ENCODE data around the gene MGA.

MGA gene

DNA sequence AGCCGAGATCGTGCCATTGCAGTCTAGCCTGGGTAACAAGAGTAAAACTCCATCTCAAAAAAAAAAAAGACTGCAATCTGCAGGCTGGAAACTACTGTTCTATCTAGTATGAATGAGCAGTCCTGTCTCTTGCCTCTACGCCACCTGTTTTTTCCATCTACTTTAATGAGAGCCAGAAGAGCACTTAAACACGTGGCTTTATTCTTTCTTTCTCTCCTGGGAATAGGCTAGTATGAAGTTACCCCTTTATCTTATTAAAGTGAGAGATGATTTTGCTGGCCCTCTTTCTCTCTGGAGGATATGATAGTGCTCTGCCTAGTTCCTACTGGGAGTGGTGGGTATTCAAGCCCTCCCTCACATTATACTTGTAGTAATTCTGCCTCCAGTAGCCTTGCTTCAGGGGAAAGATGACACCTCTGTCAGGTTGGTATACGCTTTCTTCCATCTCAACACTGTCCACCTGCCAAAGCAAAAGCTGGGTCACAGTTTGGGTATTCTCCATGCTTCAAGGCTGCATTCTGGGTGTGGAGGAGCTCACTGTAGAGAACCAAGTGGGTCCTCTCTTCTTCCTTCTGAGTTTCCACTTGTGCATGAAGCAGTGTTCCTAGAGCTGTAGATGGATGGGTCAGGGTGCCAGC, 131.9 kb downstream of the MGA start:
- Histone ChIP-seq H3K4me1 (ENCODE audit: control insufficient read depth, insufficient read depth, low read length, poor library complexity, severe bottlenecking) (peaks cover 72% of the 10 kb centered on the region), H3K4me3 (ENCODE audit: extremely low read depth, insufficient read depth, low read length, poor library complexity, severe bottlenecking) (no peak overlapping the region), H3K27ac (ENCODE audit: low read depth, low read length, severe bottlenecking) (peak overlapping the region; percentile 95), H3K36me3 (ENCODE audit: control insufficient read depth, insufficient read depth, low read length) (peaks cover 4% of the 10 kb centered on the region), H3K9me3 (ENCODE audit: control insufficient read depth, low read length) (no peaks in the 10 kb centered on the region)
- WGBS, 2 experiments (ENCODE audit: insufficient coverage in 2 of 2) = 100% methylated on average over 2 of the region's 5 CpGs

DNA sequence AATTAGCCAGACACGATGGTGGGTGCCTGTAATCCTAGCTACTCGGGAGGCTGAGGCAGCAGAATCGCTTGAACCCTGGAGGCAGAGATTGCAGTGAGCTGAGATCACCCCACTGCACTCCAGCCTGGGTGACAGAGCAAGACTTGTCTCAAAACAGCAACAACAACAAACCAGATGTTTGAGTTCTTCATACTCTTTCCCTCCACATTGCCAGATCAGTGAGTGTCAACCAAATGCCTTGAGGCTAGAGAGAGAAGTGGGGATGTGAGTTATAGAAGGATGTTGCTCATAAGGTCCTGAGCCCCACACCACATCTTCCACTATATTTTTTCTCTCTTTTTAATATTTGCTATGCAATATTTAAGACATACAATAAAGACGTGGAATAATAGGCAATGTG, 133.9 kb downstream of the MGA start:
- 92 to 94% methylated on average over 3 to 4 of the region's 4 CpGs for WGBS, 2 experiments (ENCODE audit: insufficient coverage in 2 of 2)
- Histone ChIP-seq H3K9me3 (ENCODE audit: control insufficient read depth, low read length) (no peaks in the 10 kb centered on the region), H3K4me1 (ENCODE audit: control insufficient read depth, insufficient read depth, low read length, poor library complexity, severe bottlenecking) (peaks cover 72% of the 10 kb centered on the region), H3K36me3 (ENCODE audit: control insufficient read depth, insufficient read depth, low read length) (peaks cover 4% of the 10 kb centered on the region), H3K4me3 (ENCODE audit: extremely low read depth, insufficient read depth, low read length, poor library complexity, severe bottlenecking) (no peak overlapping the region), H3K27ac (ENCODE audit: low read depth, low read length, severe bottlenecking) (peak overlapping the region; percentile 29)

DNA sequence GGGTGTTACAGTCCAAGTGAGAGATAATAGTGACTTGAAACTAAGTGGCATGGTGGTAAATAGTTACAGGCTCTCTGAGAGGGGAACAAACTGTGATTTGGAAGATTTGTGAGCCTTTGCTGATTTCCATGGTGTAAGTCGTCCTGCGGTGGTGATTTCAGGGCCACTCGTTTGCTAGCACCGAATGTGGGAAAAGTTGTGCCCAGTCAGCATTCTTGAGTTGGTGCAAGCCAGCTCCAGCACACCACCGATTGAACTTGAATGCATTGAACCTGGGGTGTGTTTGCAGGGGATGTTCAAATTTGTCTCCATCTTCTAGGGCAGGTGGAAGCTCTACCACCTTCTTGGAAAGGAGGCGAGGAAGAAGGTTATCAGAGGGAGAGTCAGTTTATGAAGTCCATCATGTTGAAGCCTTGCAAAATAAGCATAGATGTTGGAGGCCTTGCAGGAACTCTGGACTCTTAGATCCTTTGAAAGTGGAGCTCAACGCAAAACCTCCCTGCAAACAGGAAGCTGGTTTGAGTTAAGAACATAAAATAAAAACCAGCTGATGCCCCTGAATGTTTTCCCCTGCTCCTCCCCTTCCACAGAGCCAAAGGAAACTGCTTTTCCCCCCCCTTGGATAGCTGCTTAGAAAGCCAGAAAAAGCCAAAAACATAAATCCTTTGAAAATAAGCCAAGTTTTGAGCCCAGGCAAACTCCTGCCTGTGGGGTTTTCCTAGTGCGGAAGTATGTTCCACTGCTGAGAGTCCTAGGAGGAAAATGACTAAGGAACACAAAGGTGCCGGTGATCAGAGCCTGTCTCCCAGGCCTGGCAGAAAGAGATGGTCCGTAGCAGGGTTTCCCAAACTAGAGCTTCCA, 136.0 kb downstream of the MGA start:
- peak overlapping the region; percentile 53 for H3K27ac ChIP-seq (ENCODE audit: low read depth, low read length, severe bottlenecking)
- 93 to 95% methylated on average over 8 to 10 of the region's 10 CpGs for WGBS, 2 experiments (ENCODE audit: insufficient coverage in 2 of 2)
- no peak overlapping the region for H3K4me3 ChIP-seq (ENCODE audit: extremely low read depth, insufficient read depth, low read length, poor library complexity, severe bottlenecking)
- peaks cover 54% of the 10 kb centered on the region for H3K4me1 ChIP-seq (ENCODE audit: control insufficient read depth, insufficient read depth, low read length, poor library complexity, severe bottlenecking)
- no peaks in the 10 kb centered on the region for H3K9me3 ChIP-seq (ENCODE audit: control insufficient read depth, low read length)
- peaks cover 11% of the 10 kb centered on the region for H3K36me3 ChIP-seq (ENCODE audit: control insufficient read depth, insufficient read depth, low read length)

DNA sequence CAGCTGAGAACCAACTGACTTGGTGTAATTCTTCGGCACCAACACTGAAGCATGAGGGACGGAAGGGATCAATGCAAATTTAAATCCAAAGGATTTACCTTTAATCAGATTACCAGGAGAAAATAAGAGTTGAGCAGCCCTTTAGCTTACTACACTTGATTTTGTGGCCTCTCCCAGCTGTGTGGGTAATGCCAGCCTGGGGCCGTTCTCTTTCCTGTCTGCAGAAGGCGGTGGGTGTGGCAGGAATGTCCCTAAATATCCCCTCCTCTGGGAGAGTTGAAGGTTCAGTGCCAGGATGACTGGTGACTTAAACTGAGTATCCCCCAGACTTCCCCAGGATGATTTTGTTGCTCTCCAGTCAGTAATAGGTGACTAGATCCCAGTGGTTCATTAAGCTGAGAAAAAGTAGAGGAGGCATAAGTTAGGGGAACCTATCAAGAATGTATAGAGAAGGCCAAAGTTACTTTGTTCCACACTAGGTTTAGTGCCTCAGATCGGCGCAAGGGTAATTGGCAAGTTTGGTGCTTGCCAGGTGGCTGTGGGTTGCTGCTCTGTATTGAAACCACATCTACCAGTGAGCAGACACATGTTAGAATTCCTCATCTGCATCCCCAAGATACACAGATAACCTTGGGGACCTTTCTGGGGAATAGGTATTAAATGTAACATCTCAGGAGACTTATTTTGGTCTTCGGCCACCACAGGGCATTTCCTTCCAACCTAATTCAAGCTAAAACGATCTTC, 137.2 kb downstream of the MGA start:
- Histone ChIP-seq H3K9me3 (ENCODE audit: control insufficient read depth, low read length) (no peaks in the 10 kb centered on the region), H3K27ac (ENCODE audit: low read depth, low read length, severe bottlenecking) (no peak overlapping the region), H3K36me3 (ENCODE audit: control insufficient read depth, insufficient read depth, low read length) (peaks cover 19% of the 10 kb centered on the region), H3K4me3 (ENCODE audit: extremely low read depth, insufficient read depth, low read length, poor library complexity, severe bottlenecking) (no peak overlapping the region), H3K4me1 (ENCODE audit: control insufficient read depth, insufficient read depth, low read length, poor library complexity, severe bottlenecking) (peaks cover 46% of the 10 kb centered on the region)
- 59 to 100% methylated on average over 2 to 4 of the region's 8 CpGs for WGBS, 2 experiments (ENCODE audit: insufficient coverage in 2 of 2)

DNA sequence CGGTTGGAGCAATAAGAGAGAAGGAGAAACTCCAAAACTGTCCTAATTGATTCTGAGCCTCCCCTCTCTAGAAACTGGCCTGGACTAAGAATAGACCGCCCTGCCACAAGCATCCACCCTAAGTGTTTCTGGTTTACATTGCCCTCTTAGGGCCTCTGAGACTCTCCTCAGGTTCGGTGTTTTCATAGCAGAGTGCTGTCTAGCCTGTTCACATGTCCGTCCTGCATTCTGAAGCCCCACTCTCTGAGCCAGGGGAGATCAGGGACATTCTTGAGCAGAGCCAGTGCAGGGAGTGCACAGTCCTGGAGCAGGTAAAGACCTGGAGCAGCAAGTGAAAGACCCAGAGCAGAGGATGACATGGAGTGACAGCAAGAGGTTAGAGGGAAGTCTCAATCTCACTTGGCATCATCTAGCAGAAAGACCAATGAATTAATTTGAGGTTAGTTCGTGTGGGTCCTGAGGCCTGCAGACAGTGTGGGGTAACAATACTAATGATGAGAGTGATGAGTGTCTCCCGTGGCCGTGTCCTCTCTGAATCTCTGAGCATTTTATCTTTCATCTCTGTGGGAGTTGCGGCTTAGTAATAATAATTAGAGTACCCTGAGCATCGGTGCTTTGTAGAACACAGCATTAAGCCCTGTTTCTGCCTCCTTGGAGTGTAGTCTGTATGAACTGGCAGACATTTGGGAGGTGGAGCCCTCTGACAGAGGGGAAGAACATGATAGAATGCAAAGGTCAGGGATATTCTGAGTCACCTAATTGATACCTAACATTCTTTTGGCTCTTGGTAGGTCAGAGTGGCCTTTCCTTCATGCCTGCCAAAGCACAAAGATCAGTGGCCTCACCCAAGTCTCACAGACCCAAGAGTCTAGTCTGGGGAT, 138.6 kb downstream of the MGA start:
- no peak overlapping the region for H3K27ac ChIP-seq (ENCODE audit: low read depth, low read length, severe bottlenecking)
- no peak overlapping the region for H3K4me3 ChIP-seq (ENCODE audit: extremely low read depth, insufficient read depth, low read length, poor library complexity, severe bottlenecking)
- H3K9me3 ChIP-seq (ENCODE audit: control insufficient read depth, low read length) = no peaks in the 10 kb centered on the region
- peaks cover 15% of the 10 kb centered on the region for H3K36me3 ChIP-seq (ENCODE audit: control insufficient read depth, insufficient read depth, low read length)
- WGBS, 2 experiments (ENCODE audit: insufficient coverage in 2 of 2) = 91 to 93% methylated on average over 5 to 8 of the region's 9 CpGs
- H3K4me1 ChIP-seq (ENCODE audit: control insufficient read depth, insufficient read depth, low read length, poor library complexity, severe bottlenecking) = peaks cover 36% of the 10 kb centered on the region

DNA sequence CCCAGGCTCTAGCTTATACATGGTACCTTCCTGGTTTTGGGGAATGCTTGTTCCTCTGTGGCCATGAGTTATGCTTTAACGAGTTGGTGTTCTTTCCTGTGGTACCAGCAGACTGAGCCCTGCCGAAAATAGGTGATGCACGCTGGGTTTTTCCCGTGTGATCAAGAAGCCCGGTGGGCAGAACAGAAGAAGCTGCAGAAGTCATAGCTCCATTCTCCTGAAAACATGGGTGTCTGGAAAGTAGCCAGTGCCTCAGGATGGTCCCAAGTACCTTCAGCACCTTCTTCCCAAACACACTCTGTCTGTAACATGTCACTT, 139.2 kb downstream of the MGA start:
- Histone ChIP-seq H3K4me1 (ENCODE audit: control insufficient read depth, insufficient read depth, low read length, poor library complexity, severe bottlenecking) (peaks cover 34% of the 10 kb centered on the region), H3K4me3 (ENCODE audit: extremely low read depth, insufficient read depth, low read length, poor library complexity, severe bottlenecking) (no peak overlapping the region), H3K9me3 (ENCODE audit: control insufficient read depth, low read length) (no peaks in the 10 kb centered on the region), H3K27ac (ENCODE audit: low read depth, low read length, severe bottlenecking) (no peak overlapping the region), H3K36me3 (ENCODE audit: control insufficient read depth, insufficient read depth, low read length) (peaks cover 15% of the 10 kb centered on the region)
- 96 to 100% methylated on average over 5 of the region's 5 CpGs for WGBS, 2 experiments (ENCODE audit: insufficient coverage in 2 of 2)

DNA sequence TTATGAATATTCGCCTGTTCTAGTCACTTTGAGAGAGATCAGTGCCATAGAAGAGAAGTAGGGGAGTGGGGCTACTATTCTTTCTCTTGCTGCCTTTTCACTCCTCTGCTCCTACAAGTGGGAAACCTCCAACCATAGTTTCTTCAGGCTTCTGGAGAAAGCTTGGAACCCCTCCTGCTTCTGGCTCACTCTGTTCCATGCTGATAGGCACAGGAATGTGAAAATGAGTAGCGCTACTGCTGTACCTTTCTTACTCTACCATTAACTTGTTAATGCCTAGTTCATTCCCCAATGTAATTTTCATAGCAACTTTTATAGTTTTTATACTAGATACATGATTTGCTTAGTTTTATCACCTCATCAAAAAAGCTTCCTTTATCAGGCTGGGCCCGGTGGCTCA, 141.0 kb downstream of the MGA start:
- H3K4me3 ChIP-seq (ENCODE audit: extremely low read depth, insufficient read depth, low read length, poor library complexity, severe bottlenecking) = no peak overlapping the region
- no peak overlapping the region for H3K27ac ChIP-seq (ENCODE audit: low read depth, low read length, severe bottlenecking)
- no peaks in the 10 kb centered on the region for H3K9me3 ChIP-seq (ENCODE audit: control insufficient read depth, low read length)
- 89% methylated on average over 1 of the region's 3 CpGs; no CpG with 5 or more reads in 1 of the 2 experiments for WGBS, 2 experiments (ENCODE audit: insufficient coverage in 2 of 2)
- H3K4me1 ChIP-seq (ENCODE audit: control insufficient read depth, insufficient read depth, low read length, poor library complexity, severe bottlenecking) = peaks cover 38% of the 10 kb centered on the region
- peaks cover 15% of the 10 kb centered on the region for H3K36me3 ChIP-seq (ENCODE audit: control insufficient read depth, insufficient read depth, low read length)

DNA sequence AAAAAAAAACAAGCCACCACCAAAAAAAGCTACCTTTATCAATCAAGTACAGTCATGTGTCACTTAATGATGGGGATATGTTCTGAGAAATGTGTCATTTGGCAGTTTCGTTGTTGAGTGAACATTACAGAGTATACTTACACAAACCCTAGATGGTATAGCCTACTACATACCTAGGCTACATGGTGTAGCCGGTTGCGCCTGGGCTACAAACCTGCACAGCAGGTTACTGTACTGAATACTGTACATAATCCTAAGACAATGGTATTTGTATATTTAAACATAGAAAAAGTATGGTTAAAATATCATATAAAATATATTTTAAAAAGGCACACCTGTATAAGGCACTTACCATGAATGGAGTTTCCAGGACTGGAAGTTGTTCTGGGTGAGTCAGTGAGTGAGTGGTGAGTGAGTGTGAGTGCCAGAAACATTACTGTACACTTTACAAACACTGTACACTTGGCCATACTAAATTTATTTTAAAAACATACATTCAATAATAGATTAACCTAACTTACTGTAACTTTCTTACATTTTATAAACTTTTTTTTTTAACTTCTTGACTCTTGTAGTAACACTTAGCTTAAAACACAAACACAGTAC, 141.7 kb downstream of the MGA start:
- Histone ChIP-seq H3K4me3 (ENCODE audit: extremely low read depth, insufficient read depth, low read length, poor library complexity, severe bottlenecking) (no peak overlapping the region), H3K27ac (ENCODE audit: low read depth, low read length, severe bottlenecking) (no peak overlapping the region), H3K36me3 (ENCODE audit: control insufficient read depth, insufficient read depth, low read length) (peaks cover 15% of the 10 kb centered on the region), H3K9me3 (ENCODE audit: control insufficient read depth, low read length) (no peaks in the 10 kb centered on the region), H3K4me1 (ENCODE audit: control insufficient read depth, insufficient read depth, low read length, poor library complexity, severe bottlenecking) (peaks cover 35% of the 10 kb centered on the region)
- WGBS, 2 experiments (ENCODE audit: insufficient coverage in 2 of 2) = no CpG with 5 or more reads among the region's 3 CpGs

DNA sequence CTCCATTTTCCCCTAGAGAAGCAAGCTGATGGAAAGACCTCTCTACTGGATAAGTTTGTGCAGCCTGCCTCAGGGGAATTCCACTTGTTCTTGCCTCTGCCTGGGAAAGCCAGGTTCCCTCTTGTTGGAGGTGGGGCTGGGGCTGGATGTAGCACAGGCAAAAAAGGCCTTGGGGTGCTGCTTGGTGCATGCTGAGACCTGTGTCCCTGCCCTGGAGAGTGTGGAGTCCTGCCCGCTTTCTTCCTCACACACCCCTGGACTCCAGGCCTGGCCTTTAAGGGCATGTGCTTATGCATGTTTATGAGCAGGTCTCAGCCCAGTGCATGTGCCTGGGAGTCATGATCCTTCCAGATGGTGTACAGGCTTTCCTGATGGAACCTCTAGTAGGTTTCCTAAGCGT, 144.2 kb downstream of the MGA start:
- Histone ChIP-seq H3K4me3 (ENCODE audit: extremely low read depth, insufficient read depth, low read length, poor library complexity, severe bottlenecking) (no peak overlapping the region), H3K27ac (ENCODE audit: low read depth, low read length, severe bottlenecking) (no peak overlapping the region), H3K4me1 (ENCODE audit: control insufficient read depth, insufficient read depth, low read length, poor library complexity, severe bottlenecking) (peaks cover 29% of the 10 kb centered on the region), H3K36me3 (ENCODE audit: control insufficient read depth, insufficient read depth, low read length) (peaks cover 18% of the 10 kb centered on the region), H3K9me3 (ENCODE audit: control insufficient read depth, low read length) (no peaks in the 10 kb centered on the region)
- WGBS, 2 experiments (ENCODE audit: insufficient coverage in 2 of 2) = 80 to 94% methylated on average over 2 of the region's 2 CpGs
